HepG2 (cell line): ENCODE results near the gene UBE2O. TPM values are rescaled to one million over a fixed set of nuclear protein-coding genes. Genes with fewer than 3 reads are reported as not detected.

Source experiments
- ATF1 ChIP-seq: IDR thresholded peaks from 2 replicates; pipeline ENCODE4 v1.6.1; 2016; ENCODE audit warnings: mild to moderate bottlenecking, control low read depth
- ELF3 ChIP-seq: IDR thresholded peaks from 2 replicates; pipeline ENCODE4 v1.6.1; 2016; ENCODE audit warnings: missing genetic modification reagents, missing compliant biosample characterization
- GLI4 ChIP-seq: sonication (generic); formaldehyde crosslinking; IDR thresholded peaks from 2 replicates; pipeline ENCODE4 v1.5.1; 2020; ENCODE audit warnings: missing genetic modification reagents, mild to moderate bottlenecking, moderate library complexity, borderline replicate concordance
- NRL ChIP-seq: sonication (generic); formaldehyde crosslinking; IDR thresholded peaks from 2 replicates; pipeline ENCODE4 v1.5.0; 2020; ENCODE audit warnings: missing genetic modification reagents, mild to moderate bottlenecking, moderate library complexity, borderline replicate concordance
- ONECUT2 ChIP-seq: sonication (generic); formaldehyde crosslinking; IDR thresholded peaks from 2 replicates; pipeline ENCODE4 v1.4.0; 2020; ENCODE audit warnings: missing genetic modification reagents
- PHF5A ChIP-seq: IDR thresholded peaks from one replicate; pipeline ENCODE4 v1.6.1; 2018; ENCODE audit warnings: low read depth, missing genetic modification reagents; ENCODE audit not compliant: unreplicated experiment
- SP5 ChIP-seq: IDR thresholded peaks from 2 replicates; pipeline ENCODE4 v1.6.1; 2016; ENCODE audit warnings: low read depth, borderline replicate concordance
- SPEN ChIP-seq: sonication (generic); formaldehyde crosslinking; IDR thresholded peaks from 2 replicates; pipeline ENCODE4 v1.5.1; 2020; ENCODE audit warnings: low read depth, mild to moderate bottlenecking, missing genetic modification reagents
- ZFP1 ChIP-seq: IDR thresholded peaks from 2 replicates; pipeline ENCODE4 v1.6.1; 2016
- ZFP82 ChIP-seq: sonication (generic); formaldehyde crosslinking; IDR thresholded peaks from 2 replicates; pipeline ENCODE4 v1.5.1; 2020; ENCODE audit warnings: mild to moderate bottlenecking, missing genetic modification reagents, borderline replicate concordance
- ZFX ChIP-seq: sonication (generic); formaldehyde crosslinking; IDR thresholded peaks from 2 replicates; pipeline ENCODE4 v1.4.0; 2020; ENCODE audit warnings: mild to moderate bottlenecking, low read depth, missing genetic modification reagents, moderate library complexity
- ZMYM4 ChIP-seq: sonication (generic); formaldehyde crosslinking; IDR thresholded peaks from 2 replicates; pipeline ENCODE4 v1.8.1; 2023; ENCODE audit warnings: mild to moderate bottlenecking, missing genetic modification reagents
- ZNF564 ChIP-seq: sonication (generic); formaldehyde crosslinking; IDR thresholded peaks from 2 replicates; pipeline ENCODE4 v1.8.1; 2023; ENCODE audit warnings: mild to moderate bottlenecking, missing genetic modification reagents
- ZNF605 ChIP-seq: sonication (generic); formaldehyde crosslinking; IDR thresholded peaks from 2 replicates; pipeline ENCODE4 v1.8.0; 2022; ENCODE audit warnings: mild to moderate bottlenecking, missing genetic modification reagents
- ZNF724P ChIP-seq: sonication (generic); formaldehyde crosslinking; IDR thresholded peaks from 2 replicates; pipeline ENCODE4 v1.8.0; 2022; ENCODE audit warnings: missing genetic modification reagents, borderline replicate concordance
- ZNF761 ChIP-seq: sonication (generic); formaldehyde crosslinking; conservative IDR thresholded peaks from 2 replicates; pipeline ENCODE4 v1.4.0; 2020; ENCODE audit warnings: mild to moderate bottlenecking, missing genetic modification reagents
- ZNF766 ChIP-seq: sonication (generic); formaldehyde crosslinking; IDR thresholded peaks from 2 replicates; pipeline ENCODE4 v1.5.0; 2020; ENCODE audit warnings: missing genetic modification reagents, borderline replicate concordance
- ZNF773 ChIP-seq: sonication (generic); formaldehyde crosslinking; IDR thresholded peaks from 2 replicates; pipeline ENCODE4 v1.4.0; 2020; ENCODE audit warnings: missing genetic modification reagents, borderline replicate concordance
- polyA plus RNA-seq, 8 experiments: library from polyadenylated mRNA; depleted of rRNA in 3 of 8; stranded (reverse) in 7 of 8; unstranded in 1 of 8; fragments of >200 nt; fragmentation: Illumina TruSeq in 4 of 8; extraction: Trizol in 4 of 8; gene quantifications; 2 replicates each; pipeline versions ENCODE4 v1.2.1 to v1.2.3, GENCODE V29; 2011 to 2016; ENCODE audit warnings: low read depth in 4 of 8, missing spikeins in 1 of 8, mixed read lengths in 1 of 8; ENCODE audit not compliant: insufficient read depth in 1 of 8
- total RNA-seq, 5 experiments: library from RNA; depleted of rRNA; stranded (reverse); fragments of >200 nt; fragmentation: Illumina TruSeq; extraction: Trizol; gene quantifications; 2 replicates each; pipeline ENCODE4 v1.2.3, GENCODE V29; 2016; ENCODE audit warnings: low read depth in 1 of 5
- TF ChIP-seq, protein P1 (sequence below): IDR thresholded peaks from 2 replicates; pipeline ENCODE4 v1.6.1; 2016; ENCODE audit warnings: missing genetic modification reagents, missing compliant biosample characterization
- TF ChIP-seq, protein P2 (sequence below): sonication (generic); formaldehyde crosslinking; IDR thresholded peaks from 2 replicates; pipeline ENCODE4 v1.4.0; 2020; ENCODE audit warnings: missing genetic modification reagents, borderline replicate concordance
- TF ChIP-seq, protein P3 (sequence below): sonication (generic); formaldehyde crosslinking; IDR thresholded peaks from 2 replicates; pipeline ENCODE4 v1.8.1; 2023; ENCODE audit warnings: missing genetic modification reagents, mild to moderate bottlenecking, borderline replicate concordance
- TF ChIP-seq, protein P4 (sequence below): sonication (generic); formaldehyde crosslinking; IDR thresholded peaks from 2 replicates; pipeline ENCODE4 v1.5.1; 2020; ENCODE audit warnings: mild to moderate bottlenecking, missing genetic modification reagents, borderline replicate concordance

Gene UBE2O
- total and polyA plus RNA-seq, 2 of the 13 experiments (the other 11 are each of a cell fraction or from before 2014, with no cell fraction given), result 21.5 to 23.5 TPM

DNA sequence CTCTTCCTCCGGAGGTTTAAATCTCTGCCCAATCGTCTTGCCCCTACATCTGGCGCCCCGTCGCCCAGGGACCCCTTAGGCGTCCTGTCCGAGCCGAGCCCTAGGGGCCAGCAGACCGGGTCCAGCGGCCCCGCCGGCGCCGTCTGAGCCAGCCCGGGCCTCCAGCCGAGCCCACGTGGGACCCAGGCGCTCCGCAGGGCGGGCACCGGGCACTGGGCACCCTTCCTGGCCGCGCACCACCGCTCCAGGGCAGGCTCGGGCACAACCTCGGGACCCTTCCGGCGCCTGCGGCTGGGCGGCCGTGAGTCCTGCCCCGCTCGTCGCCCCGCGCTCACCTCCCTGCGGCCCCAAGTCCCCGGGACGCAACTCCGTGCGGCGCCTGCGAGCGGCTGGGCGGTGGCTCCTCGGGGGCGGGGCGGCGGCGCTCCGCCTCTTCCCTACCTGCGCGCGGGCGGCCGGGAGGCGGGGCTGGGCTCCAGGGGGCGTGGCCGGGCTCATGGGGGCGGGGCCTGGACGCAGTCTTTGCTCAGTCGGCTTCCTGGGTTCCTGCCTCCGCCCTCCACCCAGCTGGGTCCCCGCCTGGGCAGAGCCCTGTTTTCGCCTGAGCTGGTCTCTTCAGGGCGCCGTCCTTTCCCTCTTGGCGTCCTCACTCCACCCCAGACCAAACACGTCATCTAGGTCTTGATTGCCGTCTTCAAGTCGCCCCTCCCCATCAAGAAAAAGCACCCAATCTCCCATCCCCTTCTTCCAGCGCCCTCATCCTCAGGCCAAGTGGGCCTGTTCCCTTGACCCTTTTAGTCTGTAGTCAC lies 48.3 kb upstream of the UBE2O start, which contains the start of gene RHBDF2 (continued):
- TF ChIP-seq ZNF724P (CRISPR knock-in tag), result no peak
- TF ChIP-seq PHF5A (CRISPR knock-in tag), result peak; percentile 47
- no peak; the same call in 1 of the 2 replicates for TF ChIP-seq ZNF761 (CRISPR knock-in tag)
- no peak for TF ChIP-seq ZFP1
- TF ChIP-seq GLI4, result 0 out of 2 replicates have a peak, but pooled peaks have one; percentile 23
- TF ChIP-seq SP5 (CRISPR knock-in tag), result peak; percentile 71
- TF ChIP-seq NRL (CRISPR knock-in tag), result peak; percentile 47; the same call in 1 of the 2 replicates
- peak; percentile 57; the same call in 1 of the 2 replicates for TF ChIP-seq ZNF766 (CRISPR knock-in tag)
- TF ChIP-seq ZFP82 (CRISPR knock-in tag), result peak; percentile 98; the same call in 1 of the 2 replicates
- TF ChIP-seq, protein P1, sequence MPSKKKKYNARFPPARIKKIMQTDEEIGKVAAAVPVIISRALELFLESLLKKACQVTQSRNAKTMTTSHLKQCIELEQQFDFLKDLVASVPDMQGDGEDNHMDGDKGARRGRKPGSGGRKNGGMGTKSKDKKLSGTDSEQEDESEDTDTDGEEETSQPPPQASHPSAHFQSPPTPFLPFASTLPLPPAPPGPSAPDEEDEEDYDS (CRISPR knock-in tag), result peak; percentile 66; the same call in 1 of the 2 replicates
- no peak for TF ChIP-seq ZNF773 (CRISPR knock-in tag)
- TF ChIP-seq, protein P2, sequence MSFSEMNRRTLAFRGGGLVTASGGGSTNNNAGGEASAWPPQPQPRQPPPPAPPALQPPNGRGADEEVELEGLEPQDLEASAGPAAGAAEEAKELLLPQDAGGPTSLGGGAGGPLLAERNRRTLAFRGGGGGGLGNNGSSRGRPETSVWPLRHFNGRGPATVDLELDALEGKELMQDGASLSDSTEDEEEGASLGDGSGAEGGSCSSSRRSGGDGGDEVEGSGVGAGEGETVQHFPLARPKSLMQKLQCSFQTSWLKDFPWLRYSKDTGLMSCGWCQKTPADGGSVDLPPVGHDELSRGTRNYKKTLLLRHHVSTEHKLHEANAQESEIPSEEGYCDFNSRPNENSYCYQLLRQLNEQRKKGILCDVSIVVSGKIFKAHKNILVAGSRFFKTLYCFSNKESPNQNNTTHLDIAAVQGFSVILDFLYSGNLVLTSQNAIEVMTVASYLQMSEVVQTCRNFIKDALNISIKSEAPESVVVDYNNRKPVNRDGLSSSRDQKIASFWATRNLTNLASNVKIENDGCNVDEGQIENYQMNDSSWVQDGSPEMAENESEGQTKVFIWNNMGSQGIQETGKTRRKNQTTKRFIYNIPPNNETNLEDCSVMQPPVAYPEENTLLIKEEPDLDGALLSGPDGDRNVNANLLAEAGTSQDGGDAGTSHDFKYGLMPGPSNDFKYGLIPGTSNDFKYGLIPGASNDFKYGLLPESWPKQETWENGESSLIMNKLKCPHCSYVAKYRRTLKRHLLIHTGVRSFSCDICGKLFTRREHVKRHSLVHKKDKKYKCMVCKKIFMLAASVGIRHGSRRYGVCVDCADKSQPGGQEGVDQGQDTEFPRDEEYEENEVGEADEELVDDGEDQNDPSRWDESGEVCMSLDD (CRISPR knock-in tag), result no peak
- TF ChIP-seq ONECUT2, result no peak
- peak; percentile 94 for TF ChIP-seq ZFX (CRISPR knock-in tag)
- TF ChIP-seq ZNF605, result peak; percentile 65
- TF ChIP-seq, protein P3, sequence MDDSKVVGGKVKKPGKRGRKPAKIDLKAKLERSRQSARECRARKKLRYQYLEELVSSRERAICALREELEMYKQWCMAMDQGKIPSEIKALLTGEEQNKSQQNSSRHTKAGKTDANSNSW (CRISPR knock-in tag), result 0 out of 2 replicates have a peak, but pooled peaks have one; percentile 14
- TF ChIP-seq ZNF564, result peak; percentile 60; the same call in 1 of the 2 replicates
- TF ChIP-seq SPEN, result peak; percentile 40; the same call in 1 of the 2 replicates
- TF ChIP-seq ELF3, result peak; percentile 28; the same call in 1 of the 2 replicates
- peak; percentile 14; the same call in 1 of the 2 replicates for TF ChIP-seq ZMYM4
- TF ChIP-seq ATF1 (CRISPR knock-in tag), result no peak
- TF ChIP-seq, protein P4, sequence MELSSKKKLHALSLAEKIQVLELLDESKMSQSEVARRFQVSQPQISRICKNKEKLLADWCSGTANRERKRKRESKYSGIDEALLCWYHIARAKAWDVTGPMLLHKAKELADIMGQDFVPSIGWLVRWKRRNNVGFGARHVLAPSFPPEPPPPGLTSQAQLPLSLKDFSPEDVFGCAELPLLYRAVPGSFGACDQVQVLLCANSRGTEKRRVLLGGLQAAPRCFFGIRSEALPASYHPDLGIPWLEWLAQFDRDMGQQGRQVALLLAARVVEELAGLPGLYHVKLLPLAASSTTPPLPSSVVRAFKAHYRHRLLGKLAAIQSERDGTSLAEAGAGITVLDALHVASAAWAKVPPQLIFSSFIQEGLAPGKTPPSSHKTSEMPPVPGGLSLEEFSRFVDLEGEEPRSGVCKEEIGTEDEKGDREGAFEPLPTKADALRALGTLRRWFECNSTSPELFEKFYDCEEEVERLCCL (CRISPR knock-in tag), result 0 out of 2 replicates have a peak, but pooled peaks have one; percentile 15
